Measurements from ENCODE around the gene CNTNAP2. TPM values are rescaled to one million over a fixed set of nuclear protein-coding genes. Genes with fewer than 3 reads are reported as not detected.

The CNTNAP2 gene
- total RNA-seq, 6 experiments from 2014 or later, result 1.8 to 8.1 (median 3.9) TPM

DNA sequence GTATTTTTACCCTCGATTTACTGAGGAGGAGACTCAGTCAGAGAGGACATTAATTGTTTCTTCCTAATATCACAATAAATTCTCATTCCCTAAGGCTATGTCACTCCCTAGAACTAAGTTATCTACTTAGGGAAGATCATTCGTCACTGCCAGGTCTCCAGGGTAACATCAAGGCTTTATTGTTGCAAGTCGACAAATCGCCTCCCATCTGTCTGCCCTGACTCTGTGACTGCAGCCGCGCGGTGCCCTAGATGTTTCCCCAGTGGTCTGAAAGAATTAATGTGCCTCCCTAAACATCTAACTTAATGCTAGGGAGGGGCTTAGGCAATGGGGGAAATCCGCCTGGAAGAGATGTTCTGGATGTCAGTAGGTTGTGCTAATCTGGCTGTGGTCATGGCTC lies 1915.2 kb downstream of the CNTNAP2 start:
- Histone ChIP-seq H3K27me3 (no peaks in the 10 kb centered on the region), H3K36me3 (no peaks in the 10 kb centered on the region), H3K4me1 (no peaks in the 10 kb centered on the region), H3K9me3 (no peaks in the 10 kb centered on the region), H3K4me3 (no peak overlapping the region), H3K27ac (no peak overlapping the region)
- TF ChIP-seq, protein P1, sequence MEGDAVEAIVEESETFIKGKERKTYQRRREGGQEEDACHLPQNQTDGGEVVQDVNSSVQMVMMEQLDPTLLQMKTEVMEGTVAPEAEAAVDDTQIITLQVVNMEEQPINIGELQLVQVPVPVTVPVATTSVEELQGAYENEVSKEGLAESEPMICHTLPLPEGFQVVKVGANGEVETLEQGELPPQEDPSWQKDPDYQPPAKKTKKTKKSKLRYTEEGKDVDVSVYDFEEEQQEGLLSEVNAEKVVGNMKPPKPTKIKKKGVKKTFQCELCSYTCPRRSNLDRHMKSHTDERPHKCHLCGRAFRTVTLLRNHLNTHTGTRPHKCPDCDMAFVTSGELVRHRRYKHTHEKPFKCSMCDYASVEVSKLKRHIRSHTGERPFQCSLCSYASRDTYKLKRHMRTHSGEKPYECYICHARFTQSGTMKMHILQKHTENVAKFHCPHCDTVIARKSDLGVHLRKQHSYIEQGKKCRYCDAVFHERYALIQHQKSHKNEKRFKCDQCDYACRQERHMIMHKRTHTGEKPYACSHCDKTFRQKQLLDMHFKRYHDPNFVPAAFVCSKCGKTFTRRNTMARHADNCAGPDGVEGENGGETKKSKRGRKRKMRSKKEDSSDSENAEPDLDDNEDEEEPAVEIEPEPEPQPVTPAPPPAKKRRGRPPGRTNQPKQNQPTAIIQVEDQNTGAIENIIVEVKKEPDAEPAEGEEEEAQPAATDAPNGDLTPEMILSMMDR (IDR thresholded peaks at IDR 0.05), result no peak
- no peak for TF ChIP-seq POLR2A (IDR thresholded peaks at IDR 0.05)
- ATAC-seq (no peak), DNase-seq (no peak)
- intact Hi-C loops (cut with DNase I), result no loop called here
- 43% methylated on average over 7 of the region's 8 CpGs for WGBS (ENCODE audit: insufficient coverage, low coverage, low lambda C conversion rate, missing lambda C conversion rate)

GRCh38 chr7:148035950-148036349 lies 1919.3 kb downstream of the CNTNAP2 start:
- Histone ChIP-seq H3K4me1 (no peaks in the 10 kb centered on the region), H3K27me3 (no peaks in the 10 kb centered on the region), H3K27ac (no peak overlapping the region), H3K4me3 (no peak overlapping the region), H3K9me3 (no peaks in the 10 kb centered on the region), H3K36me3 (no peaks in the 10 kb centered on the region)
- no peak for ATAC-seq
- no peak for TF ChIP-seq POLR2A (IDR thresholded peaks at IDR 0.05)
- TF ChIP-seq, protein P1 (IDR thresholded peaks at IDR 0.05), result no peak
- intact Hi-C loops (cut with DNase I), result no loop called here
- WGBS (ENCODE audit: insufficient coverage, low coverage, low lambda C conversion rate, missing lambda C conversion rate), result 25% methylated on average over 1 of the region's 1 CpG
- no peak for DNase-seq

DNA sequence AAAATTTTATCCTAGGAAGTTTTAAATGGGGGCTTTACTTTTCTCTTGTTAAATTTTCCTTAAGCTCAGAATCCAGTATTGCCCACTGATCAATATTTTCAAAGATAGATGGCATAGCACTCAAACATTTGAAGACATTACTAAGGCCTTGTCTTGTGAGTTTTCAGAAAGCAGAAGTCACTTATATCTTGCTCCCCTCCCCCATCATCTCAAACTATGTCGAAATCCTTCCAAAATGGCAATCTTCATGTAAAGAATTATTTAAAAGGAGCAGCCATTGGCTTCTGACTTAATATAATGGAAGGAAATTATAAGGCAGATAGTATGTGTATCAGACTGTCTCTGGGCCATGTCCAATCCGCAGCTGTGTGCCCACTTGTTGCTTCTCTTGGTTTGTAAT lies 1920.4 kb downstream of the CNTNAP2 start:
- TF ChIP-seq POLR2A (IDR thresholded peaks at IDR 0.05), result no peak
- TF ChIP-seq, protein P1 (IDR thresholded peaks at IDR 0.05), result no peak
- no peaks in the 10 kb centered on the region for H3K4me1 ChIP-seq
- no peak overlapping the region for H3K27ac ChIP-seq
- H3K27me3 ChIP-seq, result no peaks in the 10 kb centered on the region
- intact Hi-C loops (cut with DNase I), result no loop called here
- no peaks in the 10 kb centered on the region for H3K9me3 ChIP-seq
- H3K36me3 ChIP-seq, result no peaks in the 10 kb centered on the region
- H3K4me3 ChIP-seq, result no peak overlapping the region
- DNase-seq (no peak), ATAC-seq (no peak)
- WGBS (ENCODE audit: insufficient coverage, low coverage, low lambda C conversion rate, missing lambda C conversion rate), result 49% methylated on average over 2 of the region's 2 CpGs

- DNase-seq (no peak), ATAC-seq (no peak)
- no peaks in the 10 kb centered on the region for H3K27me3 ChIP-seq
- H3K4me3 ChIP-seq, result no peak overlapping the region
- WGBS (ENCODE audit: insufficient coverage, low coverage, low lambda C conversion rate, missing lambda C conversion rate), result 50% methylated on average over 3 of the region's 3 CpGs
- no peaks in the 10 kb centered on the region for H3K9me3 ChIP-seq
- H3K4me1 ChIP-seq, result no peaks in the 10 kb centered on the region
- intact Hi-C loops (cut with DNase I), result no loop called here
- TF ChIP-seq POLR2A (IDR thresholded peaks at IDR 0.05), result no peak
- TF ChIP-seq, protein P1 (IDR thresholded peaks at IDR 0.05), result no peak
- H3K27ac ChIP-seq, result no peak overlapping the region
- H3K36me3 ChIP-seq, result no peaks in the 10 kb centered on the region
These were observed 1924.6 kb downstream of the CNTNAP2 start for GRCh38 chr7:148041156-148041555.
